ENCODE results near the gene RBM12.
"Not testable (repeated sequence)": the region's sequence is repeated elsewhere in the genome, so short reads cannot be mapped to it uniquely, and the experiment has no call there.

Gene RBM12

GRCh38 chr20:35664466-35665206, at the start of gene RBM12, which contains the start of gene CPNE1:
RBM12 (minus strand) TSS chr20:35664900; CDS start chr20:35655322, 9,578 bp downstream.
CPNE1 (minus strand) TSS chr20:35664900; CDS start chr20:35632923, 31,977 bp downstream.
- peak; percentile 86 to 90 for DNase-seq (ENCODE audit: low read depth in 1 of 2, low spot score in 1 of 2)

GRCh38 chr20:35714127-35714526, 49.4 kb upstream of the RBM12 start:
- no peak for DNase-seq (ENCODE audit: low read depth in 1 of 2, low spot score in 1 of 2)

- not testable (repeated sequence) for DNase-seq (ENCODE audit: low read depth in 1 of 2, low spot score in 1 of 2)
Measured at GRCh38 chr20:35713120-35713519, 48.4 kb upstream of the RBM12 start.

GRCh38 chr20:35711588-35712209, 47.0 kb upstream of the RBM12 start:
- DNase-seq (ENCODE audit: low read depth in 1 of 2, low spot score in 1 of 2): no peak

GRCh38 chr20:35710884-35711587, 46.3 kb upstream of the RBM12 start:
- no peak for DNase-seq (ENCODE audit: low read depth in 1 of 2, low spot score in 1 of 2)

GRCh38 chr20:35710039-35710438, 45.3 kb upstream of the RBM12 start:
- DNase-seq (ENCODE audit: low read depth in 1 of 2, low spot score in 1 of 2): no peak

GRCh38 chr20:35709259-35709658, 44.6 kb upstream of the RBM12 start:
- no peak for DNase-seq (ENCODE audit: low read depth in 1 of 2, low spot score in 1 of 2)

GRCh38 chr20:35708502-35708901, 43.8 kb upstream of the RBM12 start:
- DNase-seq (ENCODE audit: low read depth in 1 of 2, low spot score in 1 of 2): no peak

GRCh38 chr20:35706591-35707529, 42.2 kb upstream of the RBM12 start:
- DNase-seq (ENCODE audit: low read depth in 1 of 2, low spot score in 1 of 2): not testable (repeated sequence)

- not testable (repeated sequence) for DNase-seq (ENCODE audit: low read depth in 1 of 2, low spot score in 1 of 2)
Measured at GRCh38 chr20:35705894-35706293, 41.2 kb upstream of the RBM12 start.

GRCh38 chr20:35704514-35705261, 40.0 kb upstream of the RBM12 start:
- DNase-seq (ENCODE audit: low read depth in 1 of 2, low spot score in 1 of 2): no peak

GRCh38 chr20:35702824-35703695, 38.4 kb upstream of the RBM12 start:
- no peak for DNase-seq (ENCODE audit: low read depth in 1 of 2, low spot score in 1 of 2)

- no peak for DNase-seq (ENCODE audit: low read depth in 1 of 2, low spot score in 1 of 2)
Measured at GRCh38 chr20:35702051-35702823, 37.5 kb upstream of the RBM12 start.

GRCh38 chr20:35700625-35701148, 36.0 kb upstream of the RBM12 start:
- no peak for DNase-seq (ENCODE audit: low read depth in 1 of 2, low spot score in 1 of 2)

GRCh38 chr20:35699957-35700624, 35.4 kb upstream of the RBM12 start:
- DNase-seq (ENCODE audit: low read depth in 1 of 2, low spot score in 1 of 2): no peak

- peak; percentile 71 to 83 for DNase-seq (ENCODE audit: low read depth in 1 of 2, low spot score in 1 of 2)
Measured at GRCh38 chr20:35699127-35699956, 34.6 kb upstream of the RBM12 start, which contains the start of the genes NFS1 and ROMO1. NFS1 (minus strand) TSS chr20:35699352; CDS start chr20:35699288, 64 bp downstream. ROMO1 (plus strand) TSS chr20:35699405; CDS start chr20:35699633, 228 bp downstream.

All from activated T-helper 1 cell treated with anti-CD3 and anti-CD28 coated beads, Interleukin-2, amount 50 U/mL, for 16 hours (primary cell).